ENCODE measurements around the gene MYLK.
"Not testable (repeated sequence)": the region's sequence is repeated elsewhere in the genome, so short reads cannot be mapped to it uniquely, and the experiment has no call there.

MYLK gene

GRCh38 chr3:123611674-123612073 is 272.5 kb downstream of the MYLK start:
- DNase-seq: not testable (repeated sequence)

GRCh38 chr3:123611082-123611481 is 273.1 kb downstream of the MYLK start:
- DNase-seq: no peak

- DNase-seq: no peak
Measured at GRCh38 chr3:123610331-123610730, 273.8 kb downstream of the MYLK start.

- no peak for DNase-seq
Measured at GRCh38 chr3:123609063-123609462, 275.1 kb downstream of the MYLK start.

DNA sequence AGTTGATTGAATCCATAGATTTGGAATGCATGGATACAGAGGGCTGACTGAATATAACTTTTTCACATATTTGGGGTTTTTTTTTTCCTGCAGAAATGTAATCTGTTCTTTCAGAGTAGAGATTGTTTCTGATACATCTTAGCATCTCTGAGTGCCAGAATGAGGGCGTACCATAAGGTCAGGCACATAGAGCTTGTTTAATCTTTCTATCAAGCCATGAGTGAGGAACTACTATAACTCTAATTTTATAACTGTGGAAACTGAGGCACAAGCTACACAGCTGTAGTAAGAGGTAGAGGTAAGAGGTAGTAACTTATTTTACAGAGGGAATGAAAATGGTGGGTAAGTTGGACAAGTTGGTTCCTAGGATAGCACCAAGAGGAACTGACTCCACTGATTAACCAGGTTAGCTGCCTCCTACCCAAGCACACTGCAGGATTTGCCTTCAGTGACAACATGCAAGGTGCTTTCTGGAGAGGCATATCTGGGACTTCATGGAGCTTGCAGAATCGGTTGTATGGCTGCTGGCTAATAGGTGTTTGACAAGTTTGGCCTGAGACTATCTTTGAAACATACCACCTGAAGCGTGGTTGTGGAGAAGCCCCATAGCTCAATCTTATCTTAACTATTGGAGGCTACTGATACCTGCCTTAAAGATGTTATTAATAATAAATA is 275.7 kb downstream of the MYLK start:
- no peak for DNase-seq

DNA sequence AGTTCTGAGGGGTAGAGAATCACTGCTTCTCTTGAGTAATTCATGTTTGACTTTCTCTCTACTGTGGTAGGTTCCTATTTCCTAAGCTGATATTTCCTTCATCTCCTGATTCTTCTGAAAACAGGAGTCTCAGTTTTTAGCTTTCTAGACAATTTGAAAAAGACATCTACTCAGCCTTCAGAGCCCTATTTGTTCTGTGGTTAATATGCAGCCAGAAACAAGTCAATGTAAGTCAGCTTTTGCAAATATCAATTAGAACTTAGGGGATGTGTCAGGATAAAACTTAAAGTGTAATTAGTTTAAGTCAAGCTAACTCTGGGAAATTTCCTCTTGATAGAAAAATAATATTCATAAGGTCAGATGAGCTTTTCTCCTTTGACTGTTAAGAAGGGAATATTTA is 277.6 kb downstream of the MYLK start:
- no peak for DNase-seq

DNA sequence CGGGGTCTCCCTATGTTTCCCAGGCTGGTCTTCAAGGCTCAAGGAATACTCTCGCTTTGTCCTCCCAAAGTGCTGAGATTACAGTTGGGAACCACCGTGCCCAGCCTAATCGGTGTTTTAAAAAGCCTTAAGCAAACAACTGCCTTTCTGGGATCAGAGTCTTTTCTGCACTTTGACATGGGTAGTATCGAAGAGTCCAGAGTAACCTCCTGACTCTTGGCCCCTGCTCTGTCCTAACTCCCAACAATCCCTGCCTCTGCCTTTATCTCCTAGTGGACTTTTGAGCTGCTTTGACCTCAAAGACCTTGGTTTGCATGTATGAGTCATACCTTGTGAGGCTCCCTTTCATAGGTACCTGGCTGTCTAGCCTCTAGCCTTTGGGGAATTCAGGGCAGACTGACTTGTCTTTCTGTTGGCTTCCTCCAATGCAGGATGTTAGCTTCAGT is 278.3 kb downstream of the MYLK start:
- no peak for DNase-seq

DNA sequence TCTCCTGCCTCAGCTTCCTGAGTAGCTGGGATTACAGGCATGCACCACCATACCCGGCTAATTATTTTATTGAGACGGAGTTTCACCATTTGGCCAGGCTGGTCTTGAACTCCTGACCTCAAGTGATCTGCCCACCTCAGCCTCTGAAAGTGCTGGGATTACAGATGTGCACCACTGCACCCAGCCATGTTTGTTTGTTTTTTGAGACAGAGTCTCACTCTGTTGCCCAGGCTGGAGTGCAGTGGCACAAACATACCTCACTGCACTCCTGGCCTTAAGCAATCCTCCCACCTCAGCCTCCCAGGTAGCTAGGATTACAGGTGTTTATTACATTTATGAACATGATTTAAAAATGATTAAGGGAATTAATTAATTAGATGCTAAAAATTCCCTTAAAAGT is 281.0 kb downstream of the MYLK start:
- DNase-seq: not testable (repeated sequence)

- DNase-seq: no peak
Measured at GRCh38 chr3:123602325-123602724, 281.8 kb downstream of the MYLK start.

DNA sequence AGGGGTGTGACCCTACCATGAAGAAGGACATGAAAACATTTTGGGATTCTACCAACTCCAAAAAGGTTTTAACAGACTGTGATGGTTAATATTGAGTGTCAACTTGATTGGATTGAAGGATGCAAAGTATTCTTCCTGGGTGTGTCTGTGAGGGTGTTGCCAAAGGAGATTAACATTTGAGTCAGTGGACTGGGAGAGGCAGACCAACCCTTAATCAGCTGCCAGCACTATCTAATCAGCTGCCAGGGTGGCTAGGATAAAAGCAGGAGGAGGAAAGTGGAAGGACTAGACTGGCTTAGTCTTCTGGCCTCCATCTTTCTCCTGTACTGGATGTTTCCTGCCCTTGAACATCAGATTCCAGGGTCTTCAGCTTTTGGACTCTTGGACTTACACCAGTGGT is 283.3 kb downstream of the MYLK start:
- DNase-seq: not testable (repeated sequence)

DNA sequence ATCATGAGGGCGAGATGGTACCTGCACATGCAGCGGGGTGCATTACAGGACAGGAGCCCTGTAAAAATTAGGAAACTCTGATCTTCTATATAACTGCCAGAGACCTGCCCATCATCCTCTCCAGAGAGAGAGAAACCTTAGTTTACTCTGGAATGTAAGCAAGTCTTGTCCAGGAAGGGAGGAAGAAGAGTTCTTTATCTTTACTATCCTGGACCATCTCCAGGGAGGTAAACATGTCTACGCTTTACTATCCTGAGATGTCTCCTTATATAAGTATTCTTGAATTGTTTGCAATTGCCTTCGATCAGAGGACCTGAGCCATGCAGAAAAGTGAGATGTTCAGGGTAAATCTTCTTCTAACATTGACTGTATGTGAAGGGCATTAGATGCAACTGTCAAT is 286.6 kb downstream of the MYLK start:
- DNase-seq: no peak

DNA sequence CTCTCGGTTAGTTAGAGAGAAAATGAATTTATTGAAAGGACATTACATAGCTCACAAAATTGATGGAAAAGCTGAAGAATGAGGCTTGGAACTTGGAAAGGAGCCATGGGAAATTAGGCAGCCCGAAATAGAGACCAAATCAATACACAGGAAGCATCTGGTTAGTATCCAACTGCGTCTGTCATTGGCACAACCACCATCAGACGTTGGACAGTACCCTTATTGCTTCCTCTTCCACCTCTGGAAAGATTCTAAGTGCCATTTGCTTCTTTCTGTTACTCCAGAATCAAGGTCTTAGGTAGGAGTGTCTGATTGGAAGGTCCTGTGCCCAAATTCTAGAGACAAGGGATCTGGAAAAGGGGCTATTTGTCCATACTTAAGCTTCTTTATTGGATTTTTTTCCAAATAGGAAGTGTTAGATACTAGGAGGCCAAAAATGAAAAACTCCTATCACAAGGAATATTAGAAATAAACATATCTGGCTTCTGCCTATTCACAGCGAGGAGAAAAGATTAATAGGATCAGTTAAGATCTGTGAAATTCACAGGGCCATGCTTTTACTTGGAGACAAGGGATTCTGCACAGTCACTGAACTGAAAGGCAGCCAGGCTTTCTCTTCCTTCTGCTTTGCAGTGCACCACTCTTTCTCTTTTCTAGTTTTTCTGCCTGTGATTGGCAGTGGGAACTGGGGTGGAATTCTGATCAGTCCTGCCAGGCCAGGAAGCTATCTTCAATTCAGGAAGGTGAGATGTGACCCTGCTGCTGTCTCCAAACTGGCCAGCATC is 288.5 kb downstream of the MYLK start:
- DNase-seq: no peak

GRCh38 chr3:123593381-123593780 is 290.8 kb downstream of the MYLK start:
- no peak for DNase-seq

- no peak for DNase-seq
Measured at GRCh38 chr3:123590685-123591450, 293.3 kb downstream of the MYLK start.

DNA sequence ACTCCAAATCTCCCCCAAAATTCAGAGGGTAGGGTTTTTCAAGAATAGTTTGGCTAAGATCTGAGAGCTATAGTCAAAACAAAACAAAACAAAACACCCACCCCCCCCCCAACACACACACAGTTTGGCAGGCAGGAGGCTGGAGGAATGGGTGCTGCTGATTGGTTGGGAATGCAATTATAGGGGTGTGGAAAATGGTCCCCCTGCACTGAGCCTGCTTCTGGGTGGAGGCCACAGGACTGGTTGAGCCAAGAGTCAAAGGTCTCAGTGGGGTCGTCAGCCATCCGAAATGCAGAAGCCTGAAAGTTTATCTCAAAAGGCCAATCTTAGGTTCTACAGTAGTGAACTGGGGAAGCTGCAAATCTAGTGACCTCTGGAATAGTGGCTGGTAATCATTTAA is 296.7 kb downstream of the MYLK start:
- no peak for DNase-seq

- DNase-seq: no peak
Measured at GRCh38 chr3:123586968-123587367, 297.2 kb downstream of the MYLK start.

- peak in 1 of 6 experiments; percentile 4 for DNase-seq
Measured at GRCh38 chr3:123586131-123586530, 298.0 kb downstream of the MYLK start.

- peak; percentile 87 to 92 (median 89) for DNase-seq
Measured at GRCh38 chr3:123584988-123585937, 298.9 kb downstream of the MYLK start, which contains the start of gene HACD2. Gene HACD2, minus strand, starts transcription at chr3:123585053. Its CDS starts 26 bp downstream, at chr3:123585027.

GRCh38 chr3:123584284-123584987 is 299.7 kb downstream of the MYLK start:
- DNase-seq: peak in 4 of 6 experiments; percentile 32 to 63 (median 36)

- no peak for DNase-seq
Measured at GRCh38 chr3:123583561-123583960, 300.6 kb downstream of the MYLK start.

DNA sequence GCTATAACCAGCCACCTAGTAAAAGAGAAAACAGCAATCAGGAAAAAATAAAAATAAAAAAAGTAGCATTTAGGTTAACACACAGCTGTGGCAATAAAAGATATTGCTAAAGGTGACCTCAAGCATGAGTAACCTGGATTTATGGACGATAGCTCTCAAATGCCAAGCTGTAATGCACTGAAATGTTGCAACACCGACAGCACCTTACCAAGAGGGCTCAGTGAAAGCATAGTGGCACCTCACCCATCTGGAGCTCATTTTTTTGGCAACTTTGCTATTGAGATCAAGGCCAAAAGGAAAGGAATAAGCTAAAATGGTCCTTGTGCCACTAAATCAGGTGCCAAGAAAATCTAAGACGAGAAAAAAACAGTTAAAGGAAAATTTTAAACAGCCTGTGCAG is 301.8 kb downstream of the MYLK start:
- DNase-seq: no peak

- DNase-seq: no peak
Measured at GRCh38 chr3:123576122-123576521, 308.0 kb downstream of the MYLK start.

Measured in stimulated activated naive CD4-positive, alpha-beta T cell (primary cell).